Breast epithelium (tissue), 4 donors: ENCODE results near the gene B4GALNT4. TPM values are rescaled to one million over a fixed set of nuclear protein-coding genes. Genes with fewer than 3 reads are reported as not detected.

Experiments used
- DNase-seq, 2 donors: peaks; one replicate each; pipeline ENCODE4 v3.0.0-alpha.2; 2019; ENCODE audit warnings: low spot score in 2 of 2
- H3K27ac ChIP-seq, 2 donors: fragments of 200-600 bp; sonication (generic) in 1 of 2; one replicate each; pipeline ENCODE4 v1.5.1; 2016 to 2019; ENCODE audit warnings: mild to moderate bottlenecking in 1 of 2
- H3K27me3 ChIP-seq, 2 donors: fragments of 200-600 bp; sonication (generic) in 1 of 2; one replicate each; pipeline versions ENCODE4 v1.5.1 to v1.6.0; 2017 to 2019; ENCODE audit warnings: control low read depth in 1 of 2, mild to moderate bottlenecking in 1 of 2
- H3K36me3 ChIP-seq: fragments of 200-600 bp; one replicate; pipeline ENCODE4 v1.5.1; 2019
- H3K4me1 ChIP-seq, 2 donors: fragments of 200-600 bp; sonication (generic); one replicate each; pipeline ENCODE4 v1.5.1; 2016 to 2019; ENCODE audit warnings: control low read depth in 1 of 2
- H3K4me3 ChIP-seq, 3 donors: fragments of 200-600 bp; sonication (generic); 1 replicate in 2 of 3; 2 replicates in 1 of 3; pipeline ENCODE4 v1.5.1; 2016 to 2019; ENCODE audit warnings: mild to moderate bottlenecking in 3 of 3, moderate library complexity in 2 of 3
- H3K9me3 ChIP-seq, 2 donors: fragments of 200-600 bp; sonication (generic) in 1 of 2; one replicate each; pipeline ENCODE4 v1.5.1; 2016 to 2019; ENCODE audit warnings: control low read depth in 1 of 2
- CTCF ChIP-seq, 3 donors: fragments of 450-650 bp; IDR thresholded peaks; one replicate each; pipeline ENCODE4 v1.5.1; 2016 to 2017; ENCODE audit warnings: antibody characterized with exemption in 3 of 3, mild to moderate bottlenecking in 3 of 3, moderate library complexity in 3 of 3
- POLR2A ChIP-seq: fragments of 450-650 bp; IDR thresholded peaks from one replicate; pipeline ENCODE4 v1.6.1; 2016; ENCODE audit warnings: antibody characterized with exemption, mild to moderate bottlenecking, moderate library complexity
- POLR2AphosphoS5 ChIP-seq, 3 donors: sonication (generic); formaldehyde crosslinking; IDR thresholded peaks; one replicate each; pipeline ENCODE4 v1.6.1; 2017; ENCODE audit warnings: antibody characterized with exemption in 3 of 3
- intact Hi-C: fragments of 100-400 bp; cut with DNase I; formaldehyde crosslinking; loops from one replicate; pipeline ENCODE4 v1.15.1; 2023; ENCODE audit warnings: low total_unique reads
- total RNA-seq, 3 donors: library from RNA; depleted of rRNA; stranded (reverse); fragments of >200 nt; gene quantifications; one replicate each; pipeline ENCODE4 v1.1.0, GENCODE V29; 2016

The B4GALNT4 gene
- total RNA-seq, 3 donors from 2014 or later, result 0.48 to 11.3 (median 8.2) TPM

GRCh38 chr11:372809-373715 is 3.8 kb downstream of the B4GALNT4 start:
- no peaks in the 10 kb centered on the region for H3K36me3 ChIP-seq
- H3K9me3 ChIP-seq, result no peaks in the 10 kb centered on the region
- no peak for DNase-seq
- no peak overlapping the region for H3K4me3 ChIP-seq
- intact Hi-C loops, result no loop called here
- peaks cover 0 to 7% of the 10 kb centered on the region in 2 donors for H3K27me3 ChIP-seq
- H3K4me1 ChIP-seq, result peaks cover 0 to 4% of the 10 kb centered on the region in 2 donors
- H3K27ac ChIP-seq, result no peak overlapping the region
- TF ChIP-seq POLR2A, result no peak
- no peak for TF ChIP-seq CTCF (IDR thresholded peaks at IDR 0.05)
- TF ChIP-seq POLR2AphosphoS5 (IDR thresholded peaks at IDR 0.05), result no peak

- H3K27ac ChIP-seq, result no peak overlapping the region
- intact Hi-C loops, result no loop called here
Observed at GRCh38 chr11:373716-374551, 4.6 kb downstream of the B4GALNT4 start.

GRCh38 chr11:375065-376025 is 6.0 kb downstream of the B4GALNT4 start:
- Histone ChIP-seq H3K4me3 (no peak overlapping the region), H3K27ac (no peak overlapping the region), H3K4me1 (no peaks in the 10 kb centered on the region), H3K27me3 (no peaks in the 10 kb centered on the region), H3K9me3 (no peaks in the 10 kb centered on the region), H3K36me3 (no peaks in the 10 kb centered on the region)
- intact Hi-C loops, result no loop called here
- TF ChIP-seq POLR2A (no peak), CTCF (IDR thresholded peaks at IDR 0.05) (no peak), POLR2AphosphoS5 (IDR thresholded peaks at IDR 0.05) (no peak)
- DNase-seq, result no peak

More at GRCh38 chr11:373716-374551, 4.6 kb downstream of the B4GALNT4 start:
- Histone ChIP-seq H3K4me3 (no peak overlapping the region), H3K9me3 (no peaks in the 10 kb centered on the region), H3K4me1 (no peaks in the 10 kb centered on the region), H3K27me3 (no peaks in the 10 kb centered on the region), H3K36me3 (no peaks in the 10 kb centered on the region)
- TF ChIP-seq POLR2A (no peak), CTCF (IDR thresholded peaks at IDR 0.05) (no peak), POLR2AphosphoS5 (IDR thresholded peaks at IDR 0.05) (no peak)
- no peak for DNase-seq

- no peaks in the 10 kb centered on the region for H3K27me3 ChIP-seq
- H3K27ac ChIP-seq, result no peak overlapping the region
- intact Hi-C loops, result no loop called here
- TF ChIP-seq CTCF (IDR thresholded peaks at IDR 0.05), result no peak
- TF ChIP-seq POLR2A, result no peak
- TF ChIP-seq POLR2AphosphoS5 (IDR thresholded peaks at IDR 0.05), result no peak
- H3K36me3 ChIP-seq, result no peaks in the 10 kb centered on the region
- no peak for DNase-seq
- H3K4me1 ChIP-seq, result no peaks in the 10 kb centered on the region
- H3K4me3 ChIP-seq, result no peak overlapping the region
- no peaks in the 10 kb centered on the region for H3K9me3 ChIP-seq
Observed at GRCh38 chr11:376531-377173, 7.4 kb downstream of the B4GALNT4 start.
